LHCN-M2 (cell line): Measurements from ENCODE around the gene REPIN1. TPM values are rescaled to one million over a fixed set of nuclear protein-coding genes. Genes with fewer than 3 reads are reported as not detected.

ENCODE experiments used
- DNase-seq: peaks from one replicate; pipeline ENCODE4 v3.0.0-alpha.2; 2012; ENCODE audit warnings: low read depth
- total RNA-seq: library from RNA; depleted of rRNA; stranded (reverse); fragments of >200 nt; gene quantifications from 2 replicates; pipeline ENCODE4 v1.2.3, GENCODE V29; 2014

The REPIN1 gene
- total RNA-seq, 1 experiment from 2014 or later = 178 TPM

DNA sequence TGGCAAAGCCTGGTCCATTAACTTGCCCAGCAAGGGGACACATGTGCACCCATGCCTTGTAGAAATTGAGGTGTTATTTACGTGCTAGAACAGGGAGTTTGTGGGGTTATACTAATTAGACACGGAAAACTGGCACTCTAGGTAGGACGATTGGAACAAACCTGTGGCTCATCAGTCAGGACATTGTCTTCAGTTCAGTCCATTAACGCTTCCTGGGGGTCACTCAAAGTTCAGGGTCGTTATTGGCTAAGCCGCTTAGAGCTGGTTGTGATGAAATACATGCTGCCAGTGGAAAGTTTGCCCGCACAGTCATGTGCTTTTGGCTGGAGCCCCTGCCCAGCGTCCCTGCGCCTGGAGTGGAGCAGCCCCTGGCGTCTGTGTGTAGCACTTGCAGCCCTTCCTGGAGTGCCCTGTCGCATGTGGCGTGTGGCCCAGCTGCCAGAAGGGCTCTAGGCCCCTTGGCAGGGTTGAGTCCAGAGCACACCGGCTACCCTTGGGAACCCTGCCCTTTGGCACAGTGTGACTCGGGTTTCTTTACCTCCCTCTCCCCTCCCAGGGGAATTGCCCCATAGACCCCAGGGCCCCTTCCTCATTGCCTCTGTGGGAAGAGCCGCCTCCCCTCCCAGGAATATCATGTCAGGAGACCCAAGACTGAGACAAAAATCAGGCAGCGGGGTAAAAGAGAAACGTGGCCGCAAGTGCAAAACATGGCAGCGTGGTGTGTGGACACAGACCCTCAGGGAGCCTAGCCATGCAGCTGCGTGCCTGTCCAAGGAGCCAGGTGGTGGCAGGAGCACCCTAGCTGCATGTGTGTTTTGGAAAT lies 20.3 kb downstream of the REPIN1 start:
- DNase-seq = peak; percentile 75

DNA sequence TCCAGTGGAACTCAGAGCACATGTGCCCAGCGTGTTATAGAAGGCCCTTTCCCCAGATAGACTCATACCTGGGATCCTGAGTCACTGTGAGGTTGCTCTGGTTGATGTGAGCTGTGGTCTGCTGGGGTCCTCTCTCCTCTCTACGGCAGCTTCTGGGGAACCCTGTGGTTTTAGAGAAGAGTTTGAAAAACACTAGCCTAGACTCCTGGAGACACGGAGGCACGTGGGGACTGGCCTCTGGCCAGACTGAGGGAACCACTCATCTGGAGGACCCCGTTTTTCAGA lies 20.9 kb downstream of the REPIN1 start:
- no peak for DNase-seq

DNA sequence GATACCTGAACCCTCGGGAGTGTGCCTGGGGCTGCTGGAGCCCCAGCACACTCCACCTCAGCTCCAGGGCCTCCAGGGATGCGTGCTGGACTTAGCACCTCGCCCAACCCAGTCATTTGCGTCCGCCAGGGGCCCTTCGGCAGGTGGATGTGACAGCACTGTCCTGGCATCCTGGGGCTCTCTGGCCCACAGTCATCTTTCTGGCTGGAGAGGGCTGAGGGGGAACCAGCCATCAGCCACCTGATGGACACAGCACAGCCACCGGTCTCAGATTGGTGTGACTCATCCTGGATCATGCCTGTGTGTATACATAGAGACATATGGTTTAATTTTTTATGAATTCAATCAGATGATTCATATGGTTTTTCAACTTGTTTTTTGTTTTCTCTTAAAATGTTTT lies 21.6 kb downstream of the REPIN1 start:
- DNase-seq = peak; percentile 18

DNA sequence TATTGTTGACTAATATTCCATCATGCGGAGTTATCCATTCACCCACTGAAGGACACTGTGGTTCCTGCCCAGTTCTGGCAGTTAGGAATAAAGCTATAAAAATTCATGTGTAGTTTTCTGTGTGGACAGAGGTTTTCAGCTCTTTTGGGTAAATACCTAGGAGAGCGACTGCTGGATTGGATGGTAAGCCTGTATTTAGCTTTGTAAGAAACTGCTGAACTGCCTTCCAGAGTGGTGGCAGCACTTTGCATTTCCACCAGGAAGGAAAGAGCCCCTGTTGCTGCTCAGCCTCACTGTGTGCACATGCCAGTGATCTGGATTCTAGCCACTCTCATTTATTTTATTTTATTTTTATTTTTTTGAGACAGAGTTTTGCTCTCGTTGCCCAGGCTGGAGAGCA lies 24.7 kb downstream of the REPIN1 start:
- no peak for DNase-seq

DNA sequence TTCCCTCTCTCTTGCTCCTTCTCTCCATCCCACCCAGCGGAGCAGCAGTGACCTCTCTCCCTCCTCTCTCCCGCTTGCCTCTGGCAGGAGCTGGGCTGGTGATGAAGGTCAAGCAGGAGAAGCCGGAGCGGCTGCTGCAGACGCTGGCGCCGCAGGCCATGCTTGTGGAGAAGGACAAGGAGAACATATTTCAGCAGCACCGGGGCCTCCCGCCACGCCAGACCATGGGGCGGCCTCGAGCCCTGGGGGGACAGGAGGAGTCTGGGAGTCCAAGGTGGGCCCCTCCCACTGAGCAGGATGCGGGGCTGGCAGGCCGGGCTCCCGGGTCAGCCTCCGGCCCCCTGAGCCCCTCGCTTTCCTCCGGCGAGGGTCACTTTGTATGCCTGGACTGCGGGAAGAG lies 27.8 kb downstream of the REPIN1 start:
- no peak for DNase-seq

DNA sequence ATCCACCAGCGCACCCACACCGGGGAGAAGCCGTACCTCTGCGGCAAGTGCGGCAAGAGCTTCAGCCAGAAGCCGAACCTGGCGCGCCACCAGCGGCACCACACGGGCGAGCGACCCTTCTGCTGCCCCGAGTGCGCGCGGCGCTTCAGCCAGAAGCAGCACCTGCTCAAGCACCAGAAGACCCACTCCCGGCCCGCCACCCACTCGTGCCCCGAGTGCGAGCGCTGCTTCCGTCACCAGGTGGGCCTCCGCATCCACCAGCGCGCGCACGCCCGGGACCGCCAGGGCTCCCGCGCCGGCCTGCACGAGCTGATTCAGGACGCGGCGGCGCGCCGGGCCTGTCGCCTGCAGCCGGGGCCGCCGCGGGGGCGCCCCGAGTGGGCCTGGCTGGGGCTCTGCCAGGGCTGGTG lies 28.2 kb downstream of the REPIN1 start:
- no peak for DNase-seq

DNA sequence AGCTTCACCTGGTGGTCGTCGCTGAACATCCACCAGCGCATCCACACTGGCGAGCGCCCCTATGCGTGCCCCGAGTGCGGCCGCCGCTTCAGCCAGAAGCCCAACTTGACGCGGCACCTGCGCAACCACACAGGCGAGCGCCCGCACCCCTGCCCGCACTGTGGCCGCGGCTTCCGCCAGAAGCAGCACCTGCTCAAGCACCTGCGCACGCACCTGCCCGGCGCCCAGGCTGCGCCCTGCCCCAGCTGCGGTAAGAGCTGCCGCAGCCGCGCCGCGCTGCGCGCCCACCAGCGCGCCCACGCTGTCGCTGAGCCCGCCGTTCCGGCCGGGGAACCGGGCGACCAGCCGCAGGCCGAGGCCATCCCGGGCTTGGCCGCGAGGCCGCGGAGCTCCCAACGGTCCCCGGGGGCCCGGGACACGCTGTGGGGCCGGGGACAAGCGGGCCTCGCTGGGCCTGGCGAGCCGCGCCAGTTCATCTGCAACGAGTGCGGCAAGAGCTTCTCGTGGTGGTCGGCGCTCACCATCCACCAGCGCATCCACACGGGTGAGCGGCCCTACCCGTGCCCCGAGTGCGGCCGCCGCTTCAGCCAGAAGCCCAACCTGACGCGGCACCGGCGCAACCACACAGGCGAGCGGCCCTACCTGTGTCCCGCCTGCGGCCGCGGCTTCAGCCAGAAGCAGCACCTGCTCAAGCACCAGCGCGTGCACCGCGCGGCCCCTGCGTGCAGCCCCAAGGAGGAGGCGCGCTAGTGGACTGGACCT lies 28.9 kb downstream of the REPIN1 start:
- DNase-seq = no peak

DNA sequence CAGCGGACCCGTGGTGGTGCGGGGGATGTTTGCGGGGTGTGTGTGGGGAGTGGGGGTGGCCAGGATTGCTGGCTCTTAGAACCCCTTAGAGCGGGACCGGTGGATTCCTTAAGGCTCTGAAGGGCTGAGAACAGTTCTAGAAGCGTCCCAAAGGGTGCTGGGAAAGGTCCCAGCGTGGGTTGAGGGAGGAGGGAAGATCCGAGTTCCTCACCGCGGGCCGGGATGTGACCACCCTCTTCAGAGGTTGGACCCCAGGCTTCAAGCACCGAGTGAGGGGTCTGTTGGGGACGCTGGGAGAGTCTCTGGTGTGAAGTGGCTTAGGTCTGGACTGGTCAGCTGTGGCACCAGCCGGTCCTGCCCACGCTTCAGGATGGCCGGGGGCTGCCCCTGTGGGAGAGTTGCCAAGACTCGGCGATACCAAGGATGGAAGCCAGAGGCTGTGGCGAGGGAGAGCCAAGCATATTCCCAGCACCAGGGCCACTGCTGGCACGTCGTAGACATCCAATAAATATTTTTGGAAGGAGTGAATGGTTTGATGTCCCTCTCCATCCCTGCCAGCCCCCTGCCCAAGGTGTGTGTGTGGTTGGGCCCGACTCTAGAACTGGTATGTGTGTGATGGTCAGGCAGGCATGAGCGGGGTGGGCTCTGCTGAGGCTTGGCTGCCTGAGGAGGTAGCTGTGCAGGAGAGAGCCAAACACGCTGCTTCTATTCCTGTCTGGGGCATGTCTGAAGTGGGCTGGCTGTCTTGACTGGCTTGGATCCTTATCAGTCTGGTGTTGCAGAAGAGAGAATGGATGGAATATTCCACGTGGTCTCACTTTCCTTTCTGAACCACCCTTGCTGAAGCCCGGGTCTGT lies 29.7 kb downstream of the REPIN1 start:
- DNase-seq = no peak

DNA sequence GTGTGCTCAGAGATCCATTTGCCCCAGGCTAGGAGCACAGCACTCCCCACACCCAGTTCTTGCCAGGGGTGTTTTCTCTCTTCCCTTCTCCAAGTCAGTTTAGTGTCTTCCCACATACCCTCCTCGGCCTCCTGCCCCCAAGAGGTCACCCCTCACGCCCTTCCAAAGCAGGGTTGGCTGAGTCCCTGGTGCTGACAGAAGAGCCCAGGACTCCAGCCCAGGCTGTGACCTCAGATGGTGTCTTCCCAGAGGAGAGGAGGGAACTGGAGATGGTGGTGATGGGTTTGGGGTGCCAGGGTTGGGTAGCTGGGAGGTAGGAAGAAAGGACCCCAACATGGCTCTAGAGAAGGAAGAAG lies 30.3 kb downstream of the REPIN1 start:
- DNase-seq = no peak

DNA sequence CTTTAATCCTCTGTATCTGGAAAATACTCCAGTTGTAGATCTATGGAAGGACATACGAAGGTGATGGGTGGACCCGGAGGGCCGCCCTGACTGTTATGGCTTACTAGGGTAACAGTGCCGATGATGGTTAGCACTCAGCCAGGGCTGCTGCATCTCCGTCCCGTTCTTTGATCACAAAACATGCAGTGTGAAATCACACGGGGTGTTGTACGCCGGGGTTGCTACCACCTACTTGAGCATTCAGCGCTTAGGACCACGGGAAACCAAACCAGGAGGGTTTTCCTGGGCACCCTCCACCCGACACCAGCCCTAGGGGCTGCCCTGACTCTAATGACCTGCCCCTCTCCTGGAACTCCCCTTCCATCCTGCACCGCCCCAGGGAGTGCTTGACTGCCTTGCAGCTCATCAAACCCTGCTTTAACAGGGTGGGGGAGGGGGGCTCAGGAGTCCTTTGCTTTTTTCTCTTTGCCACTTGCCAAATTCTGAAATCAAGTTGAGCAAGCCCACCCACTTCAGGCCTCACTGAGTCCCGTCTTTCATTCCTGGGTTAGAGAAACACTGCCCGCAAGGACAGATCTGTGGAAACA lies 30.9 kb downstream of the REPIN1 start:
- no peak for DNase-seq

DNA sequence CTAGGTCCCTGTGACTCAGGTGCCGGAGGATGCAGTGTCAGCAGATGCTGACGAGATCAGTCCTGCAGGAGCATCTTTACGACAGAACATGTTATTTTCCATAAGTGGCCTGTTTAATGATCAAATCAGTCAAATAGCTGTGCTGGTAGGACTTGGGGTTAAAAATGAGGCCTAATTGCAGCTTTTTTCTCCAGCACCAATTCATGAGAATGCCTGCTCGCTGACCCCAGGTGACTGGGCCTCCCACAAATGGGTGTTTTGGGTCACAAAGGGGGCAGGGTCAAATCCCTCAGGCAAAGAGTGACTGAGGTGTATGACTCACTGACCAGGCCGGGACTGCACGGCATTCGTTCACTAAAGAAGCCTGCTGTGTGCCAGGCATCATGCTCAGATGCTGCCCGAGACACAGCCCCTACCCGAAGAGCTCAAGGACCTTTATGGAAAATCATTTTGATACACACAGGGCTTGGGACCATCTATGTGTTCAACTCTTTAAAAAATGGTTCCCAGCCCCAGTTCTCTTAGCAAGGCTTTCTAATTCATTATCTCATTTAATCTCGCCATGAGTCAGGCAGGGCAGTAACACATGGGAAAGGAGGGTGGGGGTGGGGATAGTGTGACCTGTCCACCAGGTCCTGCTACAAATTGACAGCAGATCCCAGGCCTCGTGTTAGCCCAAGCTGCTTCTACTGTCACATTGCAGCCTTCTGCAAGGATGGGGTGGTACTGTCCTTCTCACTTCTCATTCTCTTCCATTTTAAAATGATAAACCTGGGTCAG lies 31.6 kb downstream of the REPIN1 start:
- peak; percentile 53 for DNase-seq

DNA sequence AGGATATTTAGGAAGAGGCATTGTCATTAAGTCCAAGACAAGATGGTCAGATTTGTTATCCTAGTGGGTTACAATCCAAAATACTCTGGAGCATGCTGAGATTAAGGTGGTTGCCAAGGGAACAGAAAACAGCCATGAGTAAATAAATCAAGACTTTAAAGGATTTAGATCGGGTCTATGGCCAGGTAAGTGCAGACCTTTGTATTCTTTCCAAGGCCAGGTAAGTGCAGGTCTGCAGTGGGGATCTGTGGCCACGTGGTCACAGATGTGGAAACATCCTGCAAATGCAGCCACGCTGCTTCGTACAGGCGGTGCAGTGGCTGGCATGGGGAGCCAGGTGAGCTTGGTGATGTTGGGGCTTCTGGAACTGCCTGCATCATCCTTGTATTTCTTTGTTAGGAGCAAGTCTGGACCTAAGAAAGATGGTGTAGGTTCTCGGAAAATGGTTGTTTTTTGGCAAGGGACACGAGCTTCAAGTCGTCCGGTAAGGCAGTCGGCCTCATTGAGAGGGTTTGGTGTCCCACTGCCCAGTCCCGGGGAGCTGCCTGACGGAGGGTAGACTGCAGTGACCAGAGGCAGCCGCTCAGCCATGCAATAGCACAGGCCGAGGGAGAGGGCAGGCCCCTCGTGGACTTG lies 32.3 kb downstream of the REPIN1 start:
- no peak for DNase-seq

DNA sequence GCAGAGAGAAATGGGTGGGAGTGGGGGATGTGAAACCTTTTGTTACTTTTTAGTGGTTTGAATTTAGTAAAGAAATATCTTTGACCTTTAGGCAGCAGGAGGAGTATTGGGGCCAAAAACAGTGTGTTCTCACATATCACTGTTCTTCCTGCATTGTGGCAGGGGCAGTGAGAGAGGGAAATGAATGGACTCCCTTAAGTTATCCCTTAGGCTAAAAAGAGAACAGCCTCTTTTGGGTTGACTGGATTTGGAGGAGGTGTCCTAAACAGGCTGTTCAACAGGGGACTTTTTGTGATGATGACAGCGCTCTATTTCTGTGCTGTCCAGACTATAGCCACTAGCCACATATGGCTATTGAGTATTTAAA lies 32.8 kb downstream of the REPIN1 start:
- DNase-seq = no peak

DNA sequence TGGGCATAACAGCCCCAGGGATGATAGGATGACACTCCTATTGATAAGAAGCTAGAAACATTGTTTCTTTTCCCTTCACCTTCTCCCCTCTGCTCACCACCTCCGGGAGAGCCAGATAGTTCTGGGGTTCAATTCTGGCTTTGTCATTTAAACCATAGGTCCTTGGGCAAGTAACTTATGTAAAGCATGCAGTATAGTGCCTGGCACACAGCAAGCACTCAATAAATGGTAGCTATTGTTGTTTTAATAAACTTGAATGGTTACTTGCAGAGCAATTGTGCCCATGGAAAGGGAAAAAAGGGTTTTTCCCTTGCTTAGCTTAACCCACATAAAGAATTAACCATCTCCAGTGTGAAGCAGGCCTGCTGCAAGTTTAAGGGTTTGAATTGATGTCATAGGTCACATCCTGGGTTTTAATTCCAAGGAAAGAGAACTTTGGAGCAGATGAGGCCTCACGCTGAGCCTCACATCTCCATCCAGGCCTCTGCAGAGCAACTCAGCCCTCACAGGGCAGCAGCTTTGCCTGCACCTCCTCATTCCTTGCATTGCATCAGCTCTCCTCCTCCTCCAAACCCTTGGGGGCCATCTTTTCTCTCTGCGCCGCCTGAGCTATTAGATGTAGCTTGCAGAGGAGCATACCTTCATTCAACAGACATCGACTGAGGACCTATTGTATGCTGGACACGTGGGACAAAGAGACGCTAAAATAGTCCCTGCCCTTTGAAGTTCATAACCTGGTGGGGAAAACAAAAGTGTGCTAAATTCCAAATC lies 33.4 kb downstream of the REPIN1 start:
- DNase-seq = no peak

DNA sequence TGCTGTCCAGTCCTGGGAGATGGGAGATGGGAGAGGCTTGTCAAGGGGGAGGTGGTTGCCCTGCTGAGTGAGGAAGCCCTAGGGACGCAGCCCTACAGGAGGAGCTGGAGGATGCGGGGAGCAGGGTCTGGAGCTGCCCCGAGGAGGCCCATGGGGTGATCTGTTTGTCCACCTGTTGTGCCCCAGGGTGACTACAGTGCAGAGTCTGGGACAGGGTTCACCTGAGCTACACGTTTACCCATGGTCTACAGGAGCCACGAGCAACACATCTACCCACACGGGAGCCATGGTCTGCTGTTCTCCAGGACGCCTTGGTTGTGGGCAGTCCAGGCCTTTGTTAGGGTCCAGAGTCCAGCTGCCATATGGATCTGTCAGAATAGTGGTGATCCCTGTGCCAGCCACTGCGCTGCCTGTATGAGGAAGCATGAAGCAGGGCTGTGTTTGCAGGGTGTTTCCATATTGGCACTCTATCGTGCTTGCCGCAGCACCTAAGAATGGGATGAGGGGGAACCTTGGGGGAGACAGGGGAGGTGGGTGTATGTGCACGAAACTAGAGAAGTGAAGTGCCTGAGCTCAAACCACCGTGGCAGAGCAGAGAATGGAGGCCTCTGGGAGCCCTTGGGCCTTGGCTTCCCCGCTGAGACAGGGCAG lies 34.2 kb downstream of the REPIN1 start:
- DNase-seq = no peak

DNA sequence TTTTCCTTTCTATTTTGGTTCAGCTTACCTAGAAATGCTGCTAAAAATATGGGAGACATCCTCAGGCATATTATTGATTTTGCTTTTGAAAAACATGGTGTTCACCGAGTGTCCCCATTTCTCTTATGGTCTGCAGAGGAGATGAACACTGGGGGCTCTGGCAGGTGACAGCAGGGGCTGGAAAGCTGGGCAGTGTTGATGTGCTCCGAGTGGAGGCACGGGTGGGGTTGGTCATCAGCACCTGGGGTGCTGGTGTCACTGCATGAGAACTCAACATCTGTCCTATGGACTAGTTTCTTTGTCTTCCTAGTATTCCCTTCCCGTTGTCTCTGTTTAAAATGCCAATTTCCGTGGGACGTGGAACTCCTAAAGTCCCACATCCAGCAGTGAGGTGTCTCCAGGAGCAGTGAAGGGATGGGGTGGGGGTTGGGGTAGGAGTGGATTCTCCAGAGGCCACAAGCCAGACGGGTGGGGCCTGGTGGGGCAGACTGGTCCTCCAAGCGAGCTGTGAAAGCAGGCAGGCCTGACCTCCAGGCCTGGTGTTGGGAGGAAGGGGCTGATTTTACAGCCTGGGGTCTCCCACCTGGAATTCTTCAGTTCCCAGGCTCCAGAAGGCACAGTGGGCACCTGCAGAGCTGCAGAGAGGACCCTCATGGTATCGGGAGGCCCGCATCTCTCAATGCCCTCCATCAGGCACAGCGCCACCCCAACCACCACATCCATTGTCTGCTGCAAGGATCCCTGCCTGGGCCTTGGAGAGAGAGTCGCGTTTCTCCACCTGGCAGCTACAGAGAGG lies 35.0 kb downstream of the REPIN1 start:
- no peak for DNase-seq

DNA sequence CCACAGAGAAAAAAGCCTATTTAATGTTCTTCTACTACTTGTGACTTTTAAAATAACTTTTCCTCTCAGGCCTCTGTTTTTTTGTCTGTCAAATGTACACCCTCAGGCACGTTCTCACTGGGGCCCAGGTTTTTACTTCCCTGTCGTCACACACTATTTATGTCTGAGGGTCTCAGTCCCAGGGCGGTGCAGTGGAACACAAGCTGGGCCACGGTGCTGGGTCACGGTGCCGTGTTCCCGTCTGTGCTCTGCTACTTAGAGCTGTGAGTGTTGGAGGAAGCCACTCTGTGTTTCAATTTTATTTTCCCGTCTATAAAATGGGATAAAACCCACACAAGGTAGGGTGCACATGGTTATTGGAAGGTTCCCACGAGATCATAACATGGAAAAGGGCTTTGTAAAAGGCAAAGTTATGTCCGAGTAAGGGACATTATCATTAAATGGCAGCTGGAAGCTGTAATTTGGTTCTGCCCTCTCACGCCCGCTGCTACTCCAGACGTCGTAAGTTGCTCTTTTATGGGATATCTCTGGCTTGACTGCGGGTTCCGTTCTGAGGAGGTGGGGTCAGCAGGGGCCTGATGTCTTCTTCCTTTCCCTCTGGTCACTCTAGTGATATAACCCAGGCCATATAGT lies 35.7 kb downstream of the REPIN1 start:
- DNase-seq = no peak
